NCI-H1694 (cell line): ENCODE data around the gene RNF103.
"Not testable (repeated sequence)": the region's sequence is repeated elsewhere in the genome, so short reads cannot be mapped to it uniquely, and the experiment has no call there.

ENCODE experiments used
- DNase-seq: peaks from one replicate; lab custom pipeline; 2025; lab: John Stamatoyannopoulos, UW

The RNF103 gene

GRCh38 chr2:86623043-86623493 lies 597 bp downstream of the RNF103 start:
- no peak for DNase-seq

- DNase-seq, result peak; percentile 15
Measured at GRCh38 chr2:86622519-86623042, 1.1 kb downstream of the RNF103 start.

GRCh38 chr2:86621280-86621943 lies 2.3 kb downstream of the RNF103 start:
- no peak for DNase-seq

- DNase-seq, result no peak
Measured at GRCh38 chr2:86617738-86618137, 5.9 kb downstream of the RNF103 start.

- no peak for DNase-seq
Measured at GRCh38 chr2:86617153-86617552, 6.5 kb downstream of the RNF103 start.

GRCh38 chr2:86616502-86616901 lies 7.2 kb downstream of the RNF103 start:
- DNase-seq, result no peak

- no peak for DNase-seq
Measured at GRCh38 chr2:86615596-86615995, 8.1 kb downstream of the RNF103 start.

- DNase-seq, result no peak
Measured at GRCh38 chr2:86613515-86613914, 10.2 kb downstream of the RNF103 start.

GRCh38 chr2:86610871-86611270 lies 12.8 kb downstream of the RNF103 start:
- DNase-seq, result no peak

GRCh38 chr2:86608832-86609410 lies 14.7 kb downstream of the RNF103 start:
- DNase-seq, result no peak

- DNase-seq, result no peak
Measured at GRCh38 chr2:86603905-86604304, 19.8 kb downstream of the RNF103 start.

- no peak for DNase-seq
Measured at GRCh38 chr2:86598966-86599365, 24.7 kb downstream of the RNF103 start.

- no peak for DNase-seq
Measured at GRCh38 chr2:86596118-86596517, 27.5 kb downstream of the RNF103 start.

- DNase-seq, result no peak
Measured at GRCh38 chr2:86593266-86593665, 30.4 kb downstream of the RNF103 start.

- no peak for DNase-seq
Measured at GRCh38 chr2:86592547-86593230, 31.0 kb downstream of the RNF103 start.

- DNase-seq, result not testable (repeated sequence)
Measured at GRCh38 chr2:86589701-86590100, 34.0 kb downstream of the RNF103 start.

GRCh38 chr2:86584151-86584913 lies 39.3 kb downstream of the RNF103 start:
- DNase-seq, result no peak

GRCh38 chr2:86580560-86580959 lies 43.1 kb downstream of the RNF103 start:
- no peak for DNase-seq

- no peak for DNase-seq
Measured at GRCh38 chr2:86577817-86578456, 45.7 kb downstream of the RNF103 start.

- no peak for DNase-seq
Measured at GRCh38 chr2:86570059-86570458, 53.6 kb downstream of the RNF103 start.

GRCh38 chr2:86566821-86567190 lies 56.9 kb downstream of the RNF103 start:
- no peak for DNase-seq
